GM23338 (cell line): Measurements from ENCODE around the gene CCDC177. TPM values are rescaled to one million over a fixed set of nuclear protein-coding genes. Genes with fewer than 3 reads are reported as not detected.

Source experiments
- ATAC-seq: fragments of 200-7000 bp; cut with Tn5 transposase; 3 replicates; pipeline ENCODE4 v1.9.1; 2020
- DNase-seq: peaks from one replicate; pipeline ENCODE4 v3.0.0-alpha.2; 2015; ENCODE audit warnings: low spot score
- H2AFZ ChIP-seq: fragments of 200-600 bp; sonication (generic); 2 replicates; pipeline ENCODE4 v1.8.0; 2016; ENCODE audit warnings: antibody characterized with exemption, mild to moderate bottlenecking, moderate library complexity
- H3F3A ChIP-seq: fragments of 200-600 bp; sonication (generic); replicated peaks from 2 replicates; pipeline ENCODE4 v1.8.0; 2017; ENCODE audit warnings: antibody characterized with exemption, mixed run types, low read depth
- H3K27ac ChIP-seq: fragments of 200-600 bp; sonication (generic); 2 replicates; pipeline ENCODE4 v1.6.1; 2016; ENCODE audit warnings: low read depth
- H3K27me3 ChIP-seq: fragments of 200-600 bp; sonication (generic); 2 replicates; pipeline ENCODE4 v1.8.0; 2016; ENCODE audit warnings: mild to moderate bottlenecking, mixed run types, moderate library complexity; ENCODE audit not compliant: insufficient read depth
- H3K36me3 ChIP-seq: fragments of 200-600 bp; sonication (generic); 2 replicates; pipeline ENCODE4 v1.8.0; 2016; ENCODE audit warnings: mild to moderate bottlenecking; ENCODE audit not compliant: insufficient read depth
- H3K4me1 ChIP-seq: fragments of 200-600 bp; sonication (generic); 2 replicates; pipeline ENCODE4 v1.8.0; 2016; ENCODE audit warnings: mild to moderate bottlenecking, moderate library complexity; ENCODE audit not compliant: insufficient read depth
- H3K4me2 ChIP-seq: fragments of 200-600 bp; sonication (generic); 2 replicates; pipeline ENCODE4 v1.7.1; 2017; ENCODE audit warnings: mixed run types
- H3K4me3 ChIP-seq: fragments of 200-600 bp; sonication (generic); 2 replicates; pipeline ENCODE4 v1.6.1; 2016; ENCODE audit warnings: mixed run types
- H3K79me2 ChIP-seq: fragments of 200-600 bp; sonication (generic); replicated peaks from 2 replicates; pipeline ENCODE4 v1.8.0; 2017; ENCODE audit warnings: mild to moderate bottlenecking; ENCODE audit not compliant: insufficient read depth
- H3K9me2 ChIP-seq: fragments of 200-600 bp; sonication (generic); 2 replicates; pipeline ENCODE4 v1.8.0; 2017; ENCODE audit not compliant: insufficient read depth
- H4K20me1 ChIP-seq: fragments of 200-600 bp; sonication (generic); replicated peaks from 2 replicates; pipeline ENCODE4 v1.8.0; 2017; ENCODE audit warnings: mild to moderate bottlenecking; ENCODE audit not compliant: insufficient read depth
- H3K27ac Mint-ChIP-seq: 2 replicates; pipeline ENCODE4 v1.8.0; 2020; ENCODE audit warnings: inconsistent platforms, mild to moderate bottlenecking, moderate library complexity, mixed read lengths
- H3K27me3 Mint-ChIP-seq: 3 replicates; pipeline ENCODE4 v1.8.0; 2022; ENCODE audit warnings: low read depth, mild to moderate bottlenecking, moderate library complexity, mixed read lengths, inconsistent platforms; ENCODE audit not compliant: insufficient read depth, poor library complexity
- H3K36me3 Mint-ChIP-seq: 3 replicates; pipeline ENCODE4 v1.8.0; 2021; ENCODE audit warnings: low read depth, mild to moderate bottlenecking, inconsistent platforms, moderate library complexity, mixed read lengths
- H3K4me1 Mint-ChIP-seq: 3 replicates; pipeline ENCODE4 v1.8.0; 2020; ENCODE audit warnings: mild to moderate bottlenecking, inconsistent platforms, mixed read lengths
- H3K4me3 Mint-ChIP-seq: 3 replicates; pipeline ENCODE4 v1.8.0; 2021; ENCODE audit warnings: moderate library complexity, mild to moderate bottlenecking, inconsistent platforms, mixed read lengths
- H3K9me3 Mint-ChIP-seq: 3 replicates; pipeline ENCODE4 v1.8.0; 2020; ENCODE audit warnings: moderate library complexity, mild to moderate bottlenecking, inconsistent platforms, mixed read lengths
- CREB1 ChIP-seq: fragments of 250-450 bp; sonication (Bioruptor Pico); IDR thresholded peaks from 2 replicates; pipeline ENCODE4 v1.5.0; 2020; ENCODE audit warnings: low read depth, mild to moderate bottlenecking, moderate library complexity
- CTCF ChIP-seq, 2 experiments: fragments of 200-600 bp in 1 of 2; sonication (generic) in 1 of 2; conservative IDR thresholded peaks; 2 replicates each; pipeline versions ENCODE4 v1.5.1 to v1.6.1; 2016 to 2017; ENCODE audit warnings: antibody characterized with exemption in 2 of 2, low read depth in 2 of 2, mild to moderate bottlenecking in 2 of 2, moderate library complexity in 1 of 2
- ETS1 ChIP-seq: IDR thresholded peaks from 2 replicates; pipeline ENCODE4 v1.6.1; 2016; ENCODE audit warnings: antibody characterized with exemption
- EZH2 ChIP-seq: fragments of 200-600 bp; sonication (generic); IDR thresholded peaks from one replicate; pipeline ENCODE4 v1.8.0; 2017; ENCODE audit warnings: antibody characterized with exemption, mild to moderate bottlenecking, low read depth; ENCODE audit not compliant: unreplicated experiment
- EZH2phosphoT487 ChIP-seq: fragments of 200-600 bp; sonication (generic); IDR thresholded peaks from one replicate; pipeline ENCODE4 v1.8.1; 2018; ENCODE audit warnings: antibody characterized with exemption; ENCODE audit not compliant: unreplicated experiment
- JUNB ChIP-seq: IDR thresholded peaks from one replicate; pipeline ENCODE4 v1.6.1; 2016; ENCODE audit warnings: antibody characterized with exemption; ENCODE audit not compliant: unreplicated experiment
- NANOG ChIP-seq: IDR thresholded peaks from 2 replicates; pipeline ENCODE4 v1.6.1; 2016; ENCODE audit warnings: antibody characterized with exemption, borderline replicate concordance
- POLR2AphosphoS5 ChIP-seq: IDR thresholded peaks from 2 replicates; pipeline ENCODE4 v1.6.1; 2016; ENCODE audit warnings: antibody characterized with exemption, low read depth
- REST ChIP-seq: IDR thresholded peaks from one replicate; pipeline ENCODE4 v1.6.1; 2018; ENCODE audit warnings: antibody characterized with exemption; ENCODE audit not compliant: unreplicated experiment
- STAT1 ChIP-seq: IDR thresholded peaks from one replicate; pipeline ENCODE4 v1.6.1; 2016; ENCODE audit warnings: antibody characterized with exemption; ENCODE audit not compliant: unreplicated experiment
- ZNF114 ChIP-seq: fragments of 250-450 bp; sonication (Bioruptor Pico); IDR thresholded peaks from 2 replicates; pipeline ENCODE4 v1.5.0; 2020; ENCODE audit warnings: mild to moderate bottlenecking, moderate library complexity
- ZNF331 ChIP-seq: fragments of 250-450 bp; sonication (Bioruptor Pico); IDR thresholded peaks from 2 replicates; pipeline ENCODE4 v1.5.0; 2020; ENCODE audit warnings: low read depth, mild to moderate bottlenecking, moderate library complexity
- ZNF462 ChIP-seq: fragments of 250-450 bp; sonication (Bioruptor Pico); IDR thresholded peaks from 2 replicates; pipeline ENCODE4 v1.5.0; 2020; ENCODE audit warnings: mild to moderate bottlenecking, moderate library complexity
- polyA plus RNA-seq: library from polyadenylated mRNA; unstranded; fragments of >200 nt; fragmentation: Nextera tagmentation; extraction: Ambion mirVana; gene quantifications from 2 replicates; pipeline ENCODE4 v1.2.1, GENCODE V29; 2016
- total RNA-seq: library from RNA; depleted of rRNA; stranded (reverse); fragments of >200 nt; shearing (Covaris generic); gene quantifications from 2 replicates; pipeline ENCODE4 v1.2.3, GENCODE V29; 2014

CCDC177 gene
- total and polyA plus RNA-seq, 2 experiments from 2014 or later = 0.18 to 1.7 TPM

- Histone ChIP-seq H3K9me2 (no peaks in the 10 kb centered on the region; the same call in 1 of the 2 replicates), H3K4me2 (no peak overlapping the region), H3K4me3 (no peak overlapping the region), H3K79me2 (no peaks in the 10 kb centered on the region), H3F3A (0 out of 2 replicates have a peak, but pooled peaks cover 11% of the 10 kb centered on the region), H3K27ac (no peak overlapping the region), H2AFZ (no peak overlapping the region), H4K20me1 (no peaks in the 10 kb centered on the region; the same call in none of the 2 replicates), H3K36me3 (no peaks in the 10 kb centered on the region; the same call in 1 of the 2 replicates), H3K27me3 (peaks cover 95% of the 10 kb centered on the region), H3K4me1 (peaks cover 4% of the 10 kb centered on the region; the same call in 1 of the 2 replicates)
- Mint-ChIP-seq H3K36me3 (peaks cover 9% of the 10 kb centered on the region; the same call in 2 of the 3 replicates), H3K27ac (no peak overlapping the region), H3K4me1 (peaks cover 3% of the 10 kb centered on the region; the same call in 1 of the 3 replicates), H3K27me3 (peaks cover 53% of the 10 kb centered on the region), H3K4me3 (no peak overlapping the region), H3K9me3 (peaks cover 25% of the 10 kb centered on the region; the same call in 2 of the 3 replicates)
- DNase-seq (no peak), ATAC-seq (no peak)
- TF ChIP-seq POLR2AphosphoS5 (no peak), ZNF114 (no peak), CREB1 (CRISPR knock-in tag) (no peak), ETS1 (no peak), ZNF462 (no peak), ZNF331 (CRISPR knock-in tag) (no peak), STAT1 (no peak), JUNB (no peak), REST (no peak), CTCF (conservative IDR thresholded peaks at IDR 0.05; ENCODE audit: low read depth in 2 of 2) (no peak), EZH2phosphoT487 (no peak), EZH2 (no peak), NANOG (no peak)
These were observed 3.8 kb downstream of the CCDC177 start for GRCh38 chr14:69570836-69571330.
